Measurements from ENCODE around the gene GCNT4.

Gene GCNT4

GRCh38 chr5:75010838-75011237, 41.5 kb downstream of the GCNT4 start:
- no peak for DNase-seq

- DNase-seq: no peak
These were observed 42.6 kb downstream of the GCNT4 start for GRCh38 chr5:75009556-75010345.

- DNase-seq: no peak
These were observed 45.2 kb downstream of the GCNT4 start for GRCh38 chr5:75006865-75007822.

GRCh38 chr5:75005561-75005960, 46.8 kb downstream of the GCNT4 start:
- no peak for DNase-seq
